Progenitor cell of endocrine pancreas (in vitro differentiated cells): Measurements from ENCODE around the gene ETV6. TPM values are rescaled to one million over a fixed set of nuclear protein-coding genes. Genes with fewer than 3 reads are reported as not detected.

ENCODE experiments used
- DNase-seq: peaks from one replicate; pipeline ENCODE4 v3.0.0; 2021; ENCODE audit warnings: low spot score; ENCODE audit not compliant: unreplicated experiment
- H3K27ac Mint-ChIP-seq: 2 replicates; pipeline ENCODE4 v1.8.0; 2021; ENCODE audit warnings: mild to moderate bottlenecking, moderate library complexity, mixed read lengths
- H3K27me3 Mint-ChIP-seq: 2 replicates; pipeline ENCODE4 v1.8.0; 2021; ENCODE audit warnings: mixed read lengths
- H3K36me3 Mint-ChIP-seq: 2 replicates; pipeline ENCODE4 v1.8.0; 2022; ENCODE audit warnings: mixed read lengths; ENCODE audit not compliant: insufficient read depth
- H3K4me1 Mint-ChIP-seq: 2 replicates; pipeline ENCODE4 v1.8.0; 2021; ENCODE audit warnings: low read depth, mixed read lengths
- H3K4me3 Mint-ChIP-seq: 2 replicates; pipeline ENCODE4 v1.8.0; 2021; ENCODE audit warnings: low read depth, mild to moderate bottlenecking, moderate library complexity, mixed read lengths
- H3K9me3 Mint-ChIP-seq: 2 replicates; pipeline ENCODE4 v1.8.0; 2021; ENCODE audit warnings: low read depth, mixed read lengths
- CTCF ChIP-seq: fragments of 200-600 bp; sonication (generic); IDR thresholded peaks from one replicate; pipeline ENCODE4 v1.5.0; 2021; ENCODE audit warnings: antibody characterized with exemption, mild to moderate bottlenecking; ENCODE audit not compliant: unreplicated experiment
- total RNA-seq: library from RNA; stranded (reverse); gene quantifications from 2 replicates; pipeline ENCODE4 v1.2.1, GENCODE V29; 2021

Gene ETV6
- total RNA-seq, 1 donor from 2014 or later, result 55.2 TPM

GRCh38 chr12:11767029-11767724, 117.7 kb downstream of the ETV6 start:
- Mint-ChIP-seq H3K4me3 (no peak overlapping the region), H3K27ac (no peak overlapping the region), H3K4me1 (peaks cover 37% of the 10 kb centered on the region), H3K36me3 (peaks cover 16% of the 10 kb centered on the region), H3K27me3 (no peaks in the 10 kb centered on the region), H3K9me3 (no peaks in the 10 kb centered on the region)
- TF ChIP-seq CTCF, result no peak
- DNase-seq, result no peak

GRCh38 chr12:11767798-11768197, 118.3 kb downstream of the ETV6 start:
- Mint-ChIP-seq H3K36me3 (peaks cover 19% of the 10 kb centered on the region), H3K27ac (no peak overlapping the region), H3K4me1 (peaks cover 37% of the 10 kb centered on the region), H3K4me3 (no peak overlapping the region), H3K9me3 (no peaks in the 10 kb centered on the region), H3K27me3 (no peaks in the 10 kb centered on the region)
- no peak for TF ChIP-seq CTCF
- no peak for DNase-seq

- Mint-ChIP-seq H3K36me3 (peaks cover 19% of the 10 kb centered on the region), H3K27ac (peak overlapping the region; percentile 76), H3K9me3 (no peaks in the 10 kb centered on the region), H3K27me3 (no peaks in the 10 kb centered on the region), H3K4me3 (no peak overlapping the region), H3K4me1 (peaks cover 35% of the 10 kb centered on the region)
- no peak for TF ChIP-seq CTCF
- no peak for DNase-seq
Measured at GRCh38 chr12:11768233-11768965, 118.9 kb downstream of the ETV6 start.

GRCh38 chr12:11769723-11770514, 120.4 kb downstream of the ETV6 start:
- no peak overlapping the region for H3K4me3 Mint-ChIP-seq
- H3K27ac Mint-ChIP-seq, result peak overlapping the region; percentile 42
- peaks cover 40% of the 10 kb centered on the region for H3K4me1 Mint-ChIP-seq
- peaks cover 19% of the 10 kb centered on the region for H3K36me3 Mint-ChIP-seq
- no peaks in the 10 kb centered on the region for H3K27me3 Mint-ChIP-seq
- no peak for DNase-seq
- no peak for TF ChIP-seq CTCF
- H3K9me3 Mint-ChIP-seq, result no peaks in the 10 kb centered on the region

- no peak for DNase-seq
- Mint-ChIP-seq H3K27me3 (no peaks in the 10 kb centered on the region), H3K27ac (no peak overlapping the region), H3K36me3 (peaks cover 19% of the 10 kb centered on the region), H3K9me3 (no peaks in the 10 kb centered on the region), H3K4me1 (peaks cover 44% of the 10 kb centered on the region), H3K4me3 (no peak overlapping the region)
- no peak for TF ChIP-seq CTCF
Measured at GRCh38 chr12:11771356-11771755, 121.9 kb downstream of the ETV6 start.
